PC-3 (cell line): ENCODE measurements around the gene TPSG1. TPM values are rescaled to one million over a fixed set of nuclear protein-coding genes. Genes with fewer than 3 reads are reported as not detected.

Experiments used
- ATAC-seq: fragments of 200-7000 bp; cut with Tn5 transposase; 2 replicates; pipeline ENCODE4 v1.9.1; 2020; ENCODE audit warnings: mild to moderate bottlenecking, moderate library complexity
- BruUV-seq: library from RNA; stranded (reverse); fragments of 400-500 nt; replicated peaks from 2 replicates; lab custom pipeline; 2021; lab: Mats Ljungman, UMichigan
- CTCF ChIA-PET: fragments of 300-600 bp; sonication (Branson Sonifier 250); formaldehyde crosslinking; loops from one replicate; lab custom pipeline; 2022; ENCODE audit warnings: antibody characterized with exemption; lab: Charles Lee
- POLR2A ChIA-PET: fragments of 300-600 bp; sonication (Branson Sonifier 250); formaldehyde crosslinking; loops from one replicate; lab custom pipeline; 2022; ENCODE audit warnings: antibody characterized with exemption; ENCODE audit not compliant: unreplicated experiment; lab: Charles Lee
- DNase-seq: peaks from one replicate; pipeline ENCODE4 v3.0.0-alpha.2; 2015
- H2AFZ ChIP-seq: fragments of 300-600 bp; sonication (generic); 2 replicates; pipeline ENCODE4 v1.6.0; 2016; ENCODE audit warnings: antibody characterized with exemption, low read length
- H3F3A ChIP-seq: fragments of 300-600 bp; sonication (generic); one replicate; pipeline ENCODE4 v1.6.0; 2017; ENCODE audit warnings: antibody characterized with exemption, low read length, control low read depth, mild to moderate bottlenecking; ENCODE audit not compliant: unreplicated experiment
- H3K27ac ChIP-seq: fragments of 300-600 bp; sonication (generic); 2 replicates; pipeline ENCODE4 v1.5.1; 2016; ENCODE audit warnings: mild to moderate bottlenecking, low read length
- H3K27me3 ChIP-seq: fragments of 300-600 bp; sonication (generic); 2 replicates; pipeline ENCODE4 v1.6.1; 2016; ENCODE audit warnings: low read length, mixed read lengths
- H3K36me3 ChIP-seq: fragments of 300-600 bp; sonication (generic); 2 replicates; pipeline ENCODE4 v1.6.1; 2016; ENCODE audit warnings: low read depth, mixed run types, low read length, mixed read lengths
- H3K4me1 ChIP-seq: fragments of 300-600 bp; sonication (generic); 2 replicates; pipeline ENCODE4 v1.5.1; 2016; ENCODE audit warnings: low read length; ENCODE audit not compliant: insufficient read depth
- H3K4me2 ChIP-seq: fragments of 300-600 bp; sonication (generic); 2 replicates; pipeline ENCODE4 v1.6.0; 2016; ENCODE audit warnings: low read length
- H3K4me3 ChIP-seq: fragments of 300-600 bp; sonication (generic); 2 replicates; pipeline ENCODE4 v1.5.1; 2016; ENCODE audit warnings: mild to moderate bottlenecking, low read length, mixed read lengths
- H3K79me2 ChIP-seq: fragments of 300-600 bp; sonication (generic); 2 replicates; pipeline ENCODE4 v1.6.1; 2017; ENCODE audit warnings: low read length, mixed read lengths
- H3K9ac ChIP-seq: fragments of 300-600 bp; sonication (generic); 2 replicates; pipeline ENCODE4 v1.6.0; 2016; ENCODE audit warnings: mild to moderate bottlenecking, low read length
- H3K9me2 ChIP-seq: fragments of 300-600 bp; sonication (generic); replicated peaks from 2 replicates; pipeline ENCODE4 v1.6.1; 2016; ENCODE audit warnings: mixed run types, low read length, mixed read lengths
- H3K9me3 ChIP-seq: fragments of 300-600 bp; sonication (generic); 2 replicates; pipeline ENCODE4 v1.6.1; 2016; ENCODE audit warnings: low read length, mixed read lengths
- H4K20me1 ChIP-seq: fragments of 300-600 bp; sonication (generic); 2 replicates; pipeline ENCODE4 v1.6.1; 2016; ENCODE audit warnings: low read length, mixed read lengths
- CTCF ChIP-seq: fragments of 300-600 bp; sonication (generic); conservative IDR thresholded peaks from 2 replicates; pipeline ENCODE4 v1.5.1; 2017; ENCODE audit warnings: antibody characterized with exemption, low read depth, mild to moderate bottlenecking, low read length
- EZH2 ChIP-seq: fragments of 300-600 bp; sonication (generic); IDR thresholded peaks from one replicate; pipeline ENCODE4 v1.6.1; 2017; ENCODE audit warnings: antibody characterized with exemption, mild to moderate bottlenecking, low read length; ENCODE audit not compliant: unreplicated experiment
- EZH2phosphoT487 ChIP-seq: fragments of 300-600 bp; sonication (generic); IDR thresholded peaks from 2 replicates; pipeline ENCODE4 v1.6.1; 2018; ENCODE audit warnings: mild to moderate bottlenecking, antibody characterized with exemption, low read length, borderline replicate concordance
- intact Hi-C: fragments of 100-400 bp; cut with micrococcal nuclease; formaldehyde crosslinking; loops from 2 replicates; pipeline ENCODE4 v1.9.0; 2023
- total RNA-seq: library from RNA; depleted of rRNA; stranded (reverse); fragments of >200 nt; gene quantifications from 2 replicates; pipeline ENCODE4 v1.2.3, GENCODE V29; 2014

The TPSG1 gene
- total RNA-seq, 1 experiment from 2014 or later = not detected

- Histone ChIP-seq H3F3A (no peaks in the 10 kb centered on the region), H3K36me3 (no peaks in the 10 kb centered on the region), H3K9me2 (no peaks in the 10 kb centered on the region), H3K9ac (no peak overlapping the region), H2AFZ (no peak overlapping the region), H3K27me3 (no peaks in the 10 kb centered on the region), H3K4me2 (no peak overlapping the region), H3K79me2 (no peaks in the 10 kb centered on the region), H3K4me1 (no peaks in the 10 kb centered on the region), H4K20me1 (no peaks in the 10 kb centered on the region), H3K4me3 (no peak overlapping the region), H3K9me3 (no peaks in the 10 kb centered on the region), H3K27ac (no peak overlapping the region)
- POLR2A ChIA-PET = no interaction called here
- ATAC-seq = no peak
- CTCF ChIA-PET = no interaction called here
- TF ChIP-seq EZH2 (no peak), EZH2phosphoT487 (no peak), CTCF (no peak)
- no TSS peak for BruUV-seq
- no peak for DNase-seq
- intact Hi-C loops = no loop called here
These were observed 2.3 kb downstream of the TPSG1 start for GRCh38 chr16:1222553-1223354.

- Histone ChIP-seq H3K9me2 (no peaks in the 10 kb centered on the region), H3K9me3 (no peaks in the 10 kb centered on the region), H3K4me3 (no peak overlapping the region), H3K4me1 (no peaks in the 10 kb centered on the region), H2AFZ (no peak overlapping the region), H3K36me3 (no peaks in the 10 kb centered on the region), H3K27me3 (no peaks in the 10 kb centered on the region), H4K20me1 (no peaks in the 10 kb centered on the region), H3K4me2 (no peak overlapping the region), H3K27ac (no peak overlapping the region), H3K9ac (no peak overlapping the region), H3K79me2 (no peaks in the 10 kb centered on the region), H3F3A (no peaks in the 10 kb centered on the region)
- POLR2A ChIA-PET = no interaction called here
- TF ChIP-seq EZH2 (no peak), CTCF (no peak), EZH2phosphoT487 (no peak)
- CTCF ChIA-PET = no interaction called here
- ATAC-seq (no peak), DNase-seq (no peak)
- no TSS peak for BruUV-seq
- intact Hi-C loops = no loop called here
These were observed 3.2 kb downstream of the TPSG1 start for GRCh38 chr16:1221628-1222552.
